Measurements from ENCODE around the gene CFAP53.
A peak's percentile ranks its signal among the peaks of the same experiment; 100 is the strongest.
"Not testable (repeated sequence)": the region's sequence is repeated elsewhere in the genome, so short reads cannot be mapped to it uniquely, and the experiment has no call there.

CFAP53 gene

GRCh38 chr18:50266248-50266704, at the start of gene CFAP53:
Gene CFAP53 (minus strand): TSS chr18:50266495. CDS start chr18:50266404, 91 bp downstream.
- peak; percentile 69 for DNase-seq

- no peak for DNase-seq
Observed at GRCh38 chr18:50315100-50315871, 49.0 kb upstream of the CFAP53 start.

- no peak for DNase-seq
Observed at GRCh38 chr18:50313873-50314460, 47.7 kb upstream of the CFAP53 start.

GRCh38 chr18:50313031-50313607, 46.8 kb upstream of the CFAP53 start:
- no peak for DNase-seq

- DNase-seq, result no peak
Observed at GRCh38 chr18:50312296-50313030, 46.2 kb upstream of the CFAP53 start.

- DNase-seq, result no peak
Observed at GRCh38 chr18:50311650-50312049, 45.4 kb upstream of the CFAP53 start.

- DNase-seq, result no peak
Observed at GRCh38 chr18:50310080-50310479, 43.8 kb upstream of the CFAP53 start.

- not testable (repeated sequence) for DNase-seq
Observed at GRCh38 chr18:50308851-50309250, 42.6 kb upstream of the CFAP53 start.

- DNase-seq, result peak; percentile 49
Observed at GRCh38 chr18:50307738-50308470, 41.6 kb upstream of the CFAP53 start.

GRCh38 chr18:50307400-50307737, 41.1 kb upstream of the CFAP53 start:
- no peak for DNase-seq

GRCh38 chr18:50306944-50307343, 40.6 kb upstream of the CFAP53 start:
- DNase-seq, result no peak

GRCh38 chr18:50301074-50301473, 34.8 kb upstream of the CFAP53 start:
- no peak for DNase-seq

GRCh38 chr18:50299626-50300388, 33.5 kb upstream of the CFAP53 start:
- DNase-seq, result no peak

GRCh38 chr18:50298443-50299284, 32.4 kb upstream of the CFAP53 start:
- no peak for DNase-seq

- DNase-seq, result peak; percentile 50
Observed at GRCh38 chr18:50297621-50298442, 31.5 kb upstream of the CFAP53 start.

- no peak for DNase-seq
Observed at GRCh38 chr18:50293039-50293438, 26.7 kb upstream of the CFAP53 start.

- DNase-seq, result no peak
Observed at GRCh38 chr18:50289108-50289443, 22.8 kb upstream of the CFAP53 start.

GRCh38 chr18:50288348-50289107, 22.2 kb upstream of the CFAP53 start:
- DNase-seq, result not testable (repeated sequence)

Data from NK-92 treated with Interleukin-12 subunit alpha and Interleukin-12 subunit beta, amount 100 ng/mL, for 24 hours (cell line).